A549 (cell line): ENCODE results near the gene SUPT4H1.

Source experiments
- CBX8 ChIP-seq: fragments of 200-600 bp; sonication (generic); IDR thresholded peaks from 2 replicates; pipeline ENCODE4 v1.6.1; 2016
- FOSL2 ChIP-seq, 2 experiments: fragments of 450-650 bp in 1 of 2; fragments of >200 bp in 1 of 2; sonication (Bioruptor Twin) in 1 of 2; formaldehyde crosslinking; IDR thresholded peaks; 2 replicates each; pipeline versions ENCODE4 v1.5.0 to v1.6.1; 2016 to 2020; ENCODE audit warnings: mild to moderate bottlenecking in 1 of 2, moderate library complexity in 1 of 2
- JUNB ChIP-seq: fragments of >200 bp; sonication (Bioruptor Twin); formaldehyde crosslinking; IDR thresholded peaks from 2 replicates; pipeline ENCODE4 v1.6.1; 2016
- REST ChIP-seq: fragments of 200-600 bp; sonication (generic); IDR thresholded peaks from 2 replicates; pipeline ENCODE4 v1.6.1; 2016; ENCODE audit warnings: antibody characterized with exemption, mild to moderate bottlenecking, moderate library complexity
- ZNF302 ChIP-seq: fragments of 250-450 bp; sonication (Bioruptor Pico); IDR thresholded peaks from 2 replicates; pipeline ENCODE4 v1.9.0; 2021; ENCODE audit warnings: inconsistent platforms, mild to moderate bottlenecking, moderate library complexity
- TF ChIP-seq, protein P1 (sequence below): fragments of >200 bp; sonication (Bioruptor Twin); formaldehyde crosslinking; IDR thresholded peaks from 3 replicates; pipeline ENCODE4 v1.5.1; 2016

DNA sequence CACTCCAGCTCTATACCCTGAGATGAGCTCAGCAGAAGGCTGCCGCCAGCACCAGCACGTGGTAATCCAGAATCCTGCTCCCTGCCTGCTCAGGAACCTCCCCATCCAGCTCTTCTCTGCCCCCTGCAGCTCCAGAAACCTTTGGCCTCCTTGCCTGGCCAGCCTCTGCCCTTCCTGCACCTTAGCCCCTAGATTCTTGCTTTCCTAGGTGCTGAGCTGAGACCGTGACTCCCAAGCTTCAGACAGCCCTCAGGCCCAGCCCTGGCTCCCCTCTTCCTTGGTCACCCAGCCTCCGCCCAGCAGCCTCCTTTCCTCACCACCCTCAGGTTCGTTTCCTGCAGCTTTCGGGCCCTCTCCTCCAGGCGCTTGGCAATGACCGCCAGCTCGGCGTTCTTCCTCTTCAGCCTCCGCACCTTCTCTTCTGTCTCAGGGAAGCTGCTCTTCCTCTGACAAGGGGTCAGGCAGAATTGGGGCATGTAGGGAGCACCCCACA is 26.0 kb downstream of the SUPT4H1 start:
- TF ChIP-seq, protein P1, sequence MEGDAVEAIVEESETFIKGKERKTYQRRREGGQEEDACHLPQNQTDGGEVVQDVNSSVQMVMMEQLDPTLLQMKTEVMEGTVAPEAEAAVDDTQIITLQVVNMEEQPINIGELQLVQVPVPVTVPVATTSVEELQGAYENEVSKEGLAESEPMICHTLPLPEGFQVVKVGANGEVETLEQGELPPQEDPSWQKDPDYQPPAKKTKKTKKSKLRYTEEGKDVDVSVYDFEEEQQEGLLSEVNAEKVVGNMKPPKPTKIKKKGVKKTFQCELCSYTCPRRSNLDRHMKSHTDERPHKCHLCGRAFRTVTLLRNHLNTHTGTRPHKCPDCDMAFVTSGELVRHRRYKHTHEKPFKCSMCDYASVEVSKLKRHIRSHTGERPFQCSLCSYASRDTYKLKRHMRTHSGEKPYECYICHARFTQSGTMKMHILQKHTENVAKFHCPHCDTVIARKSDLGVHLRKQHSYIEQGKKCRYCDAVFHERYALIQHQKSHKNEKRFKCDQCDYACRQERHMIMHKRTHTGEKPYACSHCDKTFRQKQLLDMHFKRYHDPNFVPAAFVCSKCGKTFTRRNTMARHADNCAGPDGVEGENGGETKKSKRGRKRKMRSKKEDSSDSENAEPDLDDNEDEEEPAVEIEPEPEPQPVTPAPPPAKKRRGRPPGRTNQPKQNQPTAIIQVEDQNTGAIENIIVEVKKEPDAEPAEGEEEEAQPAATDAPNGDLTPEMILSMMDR = no peak
- TF ChIP-seq FOSL2 (IDR thresholded peaks at IDR 0.05) (no peak), FOSL2 (CRISPR knock-in tag; IDR thresholded peaks at IDR 0.05) (no peak), ZNF302 (no peak), JUNB (no peak), CBX8 (no peak), REST (no peak)
